ENCODE results near the gene RASA1.
"Not testable (repeated sequence)": the region's sequence is repeated elsewhere in the genome, so short reads cannot be mapped to it uniquely, and the experiment has no call there.

Gene RASA1

GRCh38 chr5:87267574-87268125 lies at the start of gene RASA1:
Gene RASA1 (plus strand): TSS chr5:87267883. CDS start chr5:87268452, 569 bp downstream.
- peak; percentile 68 for DNase-seq

GRCh38 chr5:87229780-87230179 lies 37.9 kb upstream of the RASA1 start:
- DNase-seq = no peak

DNA sequence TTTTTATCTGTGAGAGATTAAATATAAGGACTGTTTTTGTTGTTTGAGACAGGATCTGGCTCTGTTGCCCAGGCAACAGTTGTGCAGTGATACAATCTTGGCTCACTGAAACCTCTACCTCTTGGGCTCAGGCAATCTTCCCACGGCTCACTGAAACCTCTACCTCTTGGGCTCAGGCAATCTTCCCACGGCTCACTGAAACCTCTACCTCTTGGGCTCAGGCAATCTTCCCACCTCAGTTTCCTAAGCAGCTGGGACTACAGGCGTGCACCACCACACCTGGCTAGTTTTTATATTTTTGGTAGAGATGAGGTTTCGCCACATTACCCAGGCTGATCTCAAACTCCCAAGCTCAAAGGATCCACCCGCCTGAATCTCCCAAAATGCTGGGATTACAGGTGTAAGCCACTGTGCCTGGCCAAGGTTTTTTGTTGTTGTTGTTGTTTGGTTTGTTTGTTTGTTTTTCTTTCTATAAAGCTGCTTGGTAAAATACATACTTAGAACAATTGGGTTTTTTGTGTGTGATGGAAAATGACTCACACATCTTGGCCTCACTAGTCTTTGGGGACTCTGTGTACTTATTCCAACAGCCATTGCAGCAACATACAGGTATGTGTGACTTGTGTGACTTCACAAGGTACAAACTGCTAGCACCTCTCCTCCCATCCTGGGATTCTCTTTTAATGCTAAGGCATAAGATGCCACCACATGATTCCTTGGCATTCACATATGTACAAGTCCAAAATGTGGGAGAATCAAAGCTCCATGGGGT lies 36.5 kb upstream of the RASA1 start:
- no peak for DNase-seq

DNA sequence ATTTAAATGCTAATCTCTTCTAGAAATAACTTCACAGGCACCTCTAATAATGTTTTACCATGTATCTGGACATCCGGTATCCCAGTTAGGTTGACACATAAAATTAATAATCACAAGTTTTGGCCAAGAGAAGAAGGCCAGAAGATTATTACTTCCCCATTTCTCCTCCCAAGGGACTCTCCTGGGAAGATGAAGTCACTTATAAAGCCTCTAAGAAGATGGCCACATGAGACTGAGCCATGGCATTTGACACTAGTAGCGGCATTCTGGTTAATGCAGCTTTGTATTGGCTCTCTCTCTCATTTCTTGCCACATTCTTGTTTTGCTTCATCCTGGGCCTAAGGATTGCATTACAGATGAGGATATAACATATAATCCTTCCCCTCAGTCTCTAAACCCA lies 34.5 kb upstream of the RASA1 start:
- DNase-seq = no peak

DNA sequence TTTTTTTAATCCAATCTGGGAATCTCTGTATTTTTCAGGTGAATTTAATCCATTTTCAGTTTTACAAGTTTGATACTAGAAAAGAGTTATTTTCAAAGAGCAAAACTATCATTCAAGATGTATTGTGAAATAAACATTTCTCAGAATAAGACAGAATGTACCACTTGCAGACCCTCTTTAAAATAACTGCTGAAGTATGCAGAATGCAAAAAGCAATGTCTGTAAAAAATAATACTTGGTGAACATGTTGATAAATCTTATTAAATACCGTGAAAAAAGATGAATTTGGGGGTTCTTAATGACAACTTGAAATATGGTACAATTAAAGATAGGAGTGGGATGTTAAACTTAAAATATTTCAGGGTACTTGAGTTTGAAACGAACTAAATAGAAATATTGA lies 26.1 kb upstream of the RASA1 start:
- DNase-seq = no peak

DNA sequence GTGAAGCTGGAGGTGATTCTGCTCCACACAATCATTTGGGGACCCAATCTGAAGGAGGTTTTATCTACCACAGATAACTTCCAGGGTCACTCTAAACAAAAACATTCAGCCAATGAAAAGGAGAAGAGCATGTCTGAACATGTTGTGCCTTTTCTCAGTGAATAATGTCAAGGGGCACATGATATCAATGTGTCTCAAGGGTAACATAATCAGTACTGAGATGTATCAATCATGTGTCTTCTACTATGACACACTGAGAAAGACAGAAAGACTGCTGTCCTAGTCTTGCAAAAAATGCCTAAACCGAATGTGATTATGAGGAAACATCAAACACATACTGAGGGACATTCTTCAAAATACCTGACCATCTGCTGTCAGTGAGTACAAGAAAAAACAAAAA lies 25.4 kb upstream of the RASA1 start:
- no peak for DNase-seq

DNA sequence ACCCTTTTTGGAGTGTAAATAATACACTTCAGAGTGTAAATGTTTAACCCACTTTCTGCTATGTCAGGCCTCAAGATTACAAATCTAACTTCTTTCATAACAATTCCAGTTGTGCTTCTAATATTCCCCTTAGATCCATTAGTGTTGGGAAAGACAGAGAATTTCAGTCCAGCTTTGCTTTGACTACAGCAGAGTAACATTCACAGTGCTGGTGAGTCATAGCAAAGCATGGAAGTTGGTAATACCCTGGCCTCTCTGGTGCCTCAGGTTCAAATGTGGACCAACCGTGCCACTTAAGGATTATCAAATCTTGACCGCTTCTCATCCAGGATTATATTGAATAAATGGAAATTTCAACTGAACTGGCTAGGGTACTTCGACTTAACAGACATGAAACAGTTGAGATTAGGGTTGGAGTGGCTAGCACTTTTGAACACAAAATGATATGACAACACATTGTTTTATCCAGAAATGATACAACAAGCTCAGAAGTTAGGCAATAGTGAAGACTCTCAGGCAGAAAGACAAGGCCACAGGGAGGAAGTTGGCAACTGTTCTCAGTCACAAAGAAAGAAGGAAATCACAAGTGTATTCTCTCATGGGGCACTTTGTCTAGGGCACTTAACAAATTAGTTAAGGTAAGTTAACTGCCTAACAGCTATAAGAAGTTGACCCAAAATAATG lies 24.4 kb upstream of the RASA1 start:
- DNase-seq = peak; percentile 18

DNA sequence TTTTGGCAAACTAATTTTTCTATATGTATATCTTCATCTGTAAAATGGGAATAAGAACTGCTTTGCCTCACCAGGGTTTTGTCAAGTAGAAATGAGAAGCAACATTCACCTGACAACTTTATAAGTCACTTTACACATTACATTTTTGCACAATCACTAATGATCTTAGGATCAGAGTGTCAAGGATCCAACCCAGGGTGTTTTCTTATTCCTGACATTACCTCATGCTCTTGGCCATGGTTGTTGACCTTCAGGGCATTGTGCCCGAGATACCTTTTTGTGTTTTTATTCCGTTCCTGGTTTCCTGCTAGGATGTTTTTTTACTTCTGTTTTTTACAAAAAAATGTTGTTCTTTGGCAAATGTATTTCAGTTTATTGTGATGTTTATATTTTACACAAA lies 22.2 kb upstream of the RASA1 start:
- DNase-seq = no peak

GRCh38 chr5:87246061-87246460 lies 21.6 kb upstream of the RASA1 start:
- no peak for DNase-seq

DNA sequence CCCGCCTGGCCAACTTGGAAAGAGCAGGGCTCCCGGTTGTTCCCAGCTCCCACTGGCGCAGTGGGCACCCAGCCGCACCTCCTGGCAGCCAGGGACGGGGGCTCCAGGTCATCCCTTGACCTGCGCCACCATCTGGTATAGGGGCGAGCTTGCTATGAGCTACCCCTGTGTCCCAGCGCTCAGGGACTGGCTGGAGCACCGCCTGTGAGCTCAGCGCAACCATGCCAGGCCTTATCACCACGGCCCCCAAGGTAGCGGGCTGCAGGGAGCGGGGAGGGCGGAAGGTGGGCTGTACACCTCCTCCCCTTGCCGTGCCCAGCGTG lies 15.4 kb upstream of the RASA1 start:
- no peak for DNase-seq

DNA sequence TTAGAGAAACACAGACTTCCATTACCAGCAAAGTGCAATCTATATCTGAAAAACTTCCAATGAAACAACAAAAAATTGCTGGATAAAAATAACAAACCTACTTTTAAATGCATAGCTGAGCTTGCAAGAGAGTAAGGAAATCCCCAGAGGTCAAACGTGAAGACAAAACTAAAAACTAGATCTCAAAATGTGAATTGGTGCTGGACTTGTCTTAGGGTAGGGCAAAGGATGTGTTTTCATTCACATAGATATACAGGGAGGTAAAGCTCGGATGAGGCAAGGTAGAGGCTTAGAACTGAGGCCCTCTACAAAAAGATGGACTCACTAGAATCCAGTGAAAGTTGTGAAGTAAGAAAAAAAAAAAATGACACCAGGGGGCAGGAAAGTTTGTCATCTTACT lies 13.6 kb upstream of the RASA1 start:
- no peak for DNase-seq

DNA sequence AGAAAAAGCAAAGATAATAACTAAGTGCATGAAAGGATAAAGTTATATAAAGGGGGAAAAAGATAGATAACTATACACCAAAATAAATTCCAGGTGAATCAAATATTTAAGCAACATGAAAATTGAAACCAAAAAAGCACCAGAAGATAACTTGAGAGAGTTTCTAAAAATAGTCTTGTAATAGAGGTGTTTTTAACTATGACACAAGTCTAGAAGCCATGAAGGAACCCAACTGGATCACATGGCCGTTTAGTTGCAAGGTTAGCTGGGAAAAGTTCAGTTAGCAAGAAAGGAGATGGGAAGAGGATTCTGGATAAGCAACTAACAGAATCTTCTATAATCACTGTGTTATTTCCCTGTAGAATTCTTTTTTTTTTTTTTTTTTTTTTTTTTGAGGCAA lies 9.2 kb upstream of the RASA1 start:
- DNase-seq = no peak

- DNase-seq = no peak
Measured at GRCh38 chr5:87260604-87261192, 7.0 kb upstream of the RASA1 start.

DNA sequence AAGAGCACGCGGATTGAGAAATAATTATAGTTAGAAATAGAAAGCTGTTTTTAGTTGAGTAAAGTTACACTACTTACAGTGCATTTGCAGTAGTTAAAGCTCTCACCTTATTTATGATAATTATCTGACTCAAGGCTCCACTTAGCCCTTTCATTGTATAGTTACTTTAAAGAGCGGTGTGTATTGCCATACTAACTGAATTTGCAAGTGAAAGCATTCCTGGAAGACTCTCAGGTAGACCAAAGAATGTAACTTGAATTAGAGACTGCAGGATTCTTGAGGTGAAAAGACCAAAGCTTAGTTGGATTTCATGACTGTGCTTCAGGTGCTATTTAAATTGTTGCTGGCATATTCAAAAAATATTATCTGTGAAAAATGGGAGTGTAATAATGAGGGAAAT lies 4.2 kb upstream of the RASA1 start:
- no peak for DNase-seq

DNA sequence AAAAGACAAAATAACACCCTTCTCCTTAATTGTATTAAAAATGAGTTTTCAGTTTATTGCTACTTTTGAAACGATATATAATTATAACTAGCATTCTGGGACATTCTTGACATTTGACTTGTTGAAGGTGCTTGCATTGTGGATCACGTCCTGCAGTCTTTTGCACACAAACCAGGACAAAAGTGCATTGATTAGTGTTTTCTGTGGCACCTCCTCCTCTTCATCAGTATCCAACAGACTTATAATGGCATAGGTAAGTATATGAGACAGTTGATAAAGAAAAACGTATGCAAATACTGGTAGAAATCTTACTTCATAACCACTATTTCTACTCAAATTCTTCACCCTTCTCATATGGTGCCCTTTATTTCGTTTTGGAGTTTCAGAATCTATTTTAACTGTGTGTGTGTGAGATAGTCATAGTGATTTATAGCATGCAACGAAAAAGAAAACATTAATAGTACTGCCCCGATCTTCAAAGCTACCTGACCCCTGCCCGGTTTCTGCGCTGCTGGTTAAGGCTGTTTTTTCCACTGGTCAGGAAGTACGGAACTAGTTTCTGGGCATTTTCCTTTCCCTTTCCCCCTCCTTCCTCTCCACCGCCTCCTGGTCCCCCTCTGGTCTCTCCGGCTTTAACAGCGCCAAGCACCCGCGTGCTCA lies 639 bp upstream of the RASA1 start:
- no peak for DNase-seq

DNA sequence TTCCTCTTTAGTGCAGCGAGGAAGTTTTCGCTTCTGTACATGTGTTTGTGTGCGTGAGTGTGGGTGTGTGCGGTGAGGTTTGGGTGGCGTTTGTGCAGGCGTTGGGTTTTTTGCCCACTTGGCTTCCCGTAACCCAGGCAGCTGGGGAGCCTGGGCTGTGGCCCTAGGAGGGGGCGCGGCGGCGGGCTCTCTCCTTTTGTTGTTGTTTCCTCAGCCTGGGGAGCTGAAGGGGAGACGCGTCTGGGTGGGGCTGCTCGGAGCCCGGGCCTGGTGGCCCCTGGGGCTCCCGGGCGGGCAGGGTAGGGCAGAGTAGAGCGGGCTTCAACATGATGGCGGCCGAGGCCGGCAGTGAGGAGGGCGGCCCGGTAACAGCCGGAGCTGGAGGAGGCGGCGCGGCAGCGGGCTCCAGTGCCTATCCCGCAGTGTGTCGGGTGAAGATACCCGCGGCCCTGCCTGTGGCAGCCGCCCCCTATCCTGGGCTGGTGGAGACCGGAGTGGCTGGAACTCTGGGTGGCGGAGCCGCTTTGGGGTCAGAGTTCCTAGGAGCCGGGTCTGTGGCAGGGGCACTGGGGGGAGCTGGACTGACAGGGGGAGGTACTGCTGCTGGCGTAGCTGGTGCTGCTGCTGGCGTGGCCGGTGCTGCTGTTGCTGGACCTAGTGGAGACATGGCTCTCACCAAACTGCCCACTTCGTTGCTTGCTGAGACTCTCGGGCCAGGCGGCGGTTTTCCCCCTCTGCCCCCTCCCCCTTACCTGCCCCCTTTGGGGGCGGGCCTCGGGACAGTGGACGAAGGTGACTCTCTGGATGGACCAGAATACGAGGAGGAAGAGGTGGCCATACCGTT lies 665 bp downstream of the RASA1 start:
- no peak for DNase-seq

DNA sequence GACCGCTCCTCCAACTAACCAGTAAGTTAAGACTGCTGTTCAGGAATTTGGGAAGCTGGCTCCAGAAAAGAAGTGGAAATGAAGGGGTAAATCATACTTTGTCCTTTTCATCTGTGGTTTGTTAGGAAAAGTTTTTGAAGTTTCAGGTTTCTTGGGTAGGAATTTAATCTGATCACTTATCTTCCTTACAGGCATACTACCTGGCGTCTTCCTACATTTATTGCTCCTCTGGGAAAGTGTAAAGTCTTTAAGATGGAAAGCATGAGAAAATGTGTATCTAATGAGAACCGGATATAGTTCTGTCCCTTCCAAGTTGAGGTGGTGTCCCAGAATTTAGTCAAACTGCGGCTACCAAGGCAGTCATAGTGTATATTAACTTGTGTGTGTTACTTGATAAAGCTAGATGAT lies 1.3 kb downstream of the RASA1 start:
- DNase-seq = no peak

DNA sequence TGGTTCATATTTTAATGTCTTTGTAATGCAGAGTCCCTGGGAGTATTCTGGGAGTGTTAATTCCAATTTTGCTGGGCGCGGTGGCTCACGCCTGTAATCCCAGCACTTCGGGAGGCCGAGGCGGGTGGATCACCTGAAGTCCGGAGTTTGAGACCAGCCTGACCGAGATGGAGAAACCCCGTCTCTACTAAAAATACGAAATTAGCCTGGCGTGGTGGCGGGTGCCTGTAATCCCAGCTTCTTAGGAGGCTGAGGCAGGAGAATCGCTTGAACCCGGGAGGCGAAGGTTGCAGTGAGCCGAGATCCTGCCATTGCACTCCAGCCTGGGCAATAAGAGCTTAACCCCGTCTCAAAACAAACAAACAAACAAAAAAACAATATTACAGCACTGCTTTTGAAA lies 3.2 kb downstream of the RASA1 start:
- DNase-seq = not testable (repeated sequence)

- DNase-seq = no peak
Measured at GRCh38 chr5:87276655-87277054, 9.0 kb downstream of the RASA1 start.

DNA sequence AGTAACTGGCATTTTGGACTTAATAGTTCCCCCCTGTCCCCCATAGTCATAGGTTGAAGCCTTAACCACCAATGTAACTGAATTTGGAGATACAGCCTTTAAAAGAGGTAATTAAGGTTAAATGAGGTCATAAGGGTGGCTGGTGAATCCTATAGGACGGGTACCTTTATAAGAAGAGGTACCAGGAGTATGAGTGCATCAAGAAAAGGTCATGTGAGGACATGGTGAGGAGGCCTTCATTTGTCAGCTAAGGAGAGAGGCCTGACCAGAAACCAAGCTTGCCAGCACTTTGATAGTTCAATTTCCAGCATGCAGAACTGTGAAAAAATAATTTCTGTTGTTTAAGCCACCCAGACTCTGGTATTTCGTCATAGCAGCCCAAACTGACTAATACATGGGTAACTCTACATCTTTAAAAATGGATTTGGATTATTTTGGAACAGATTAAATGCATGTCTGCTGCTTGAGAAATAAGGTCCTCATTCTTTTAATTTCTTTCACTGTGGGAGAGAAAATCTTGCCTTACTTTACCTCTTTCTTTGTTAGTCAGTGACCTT lies 9.7 kb downstream of the RASA1 start:
- no peak for DNase-seq

DNA sequence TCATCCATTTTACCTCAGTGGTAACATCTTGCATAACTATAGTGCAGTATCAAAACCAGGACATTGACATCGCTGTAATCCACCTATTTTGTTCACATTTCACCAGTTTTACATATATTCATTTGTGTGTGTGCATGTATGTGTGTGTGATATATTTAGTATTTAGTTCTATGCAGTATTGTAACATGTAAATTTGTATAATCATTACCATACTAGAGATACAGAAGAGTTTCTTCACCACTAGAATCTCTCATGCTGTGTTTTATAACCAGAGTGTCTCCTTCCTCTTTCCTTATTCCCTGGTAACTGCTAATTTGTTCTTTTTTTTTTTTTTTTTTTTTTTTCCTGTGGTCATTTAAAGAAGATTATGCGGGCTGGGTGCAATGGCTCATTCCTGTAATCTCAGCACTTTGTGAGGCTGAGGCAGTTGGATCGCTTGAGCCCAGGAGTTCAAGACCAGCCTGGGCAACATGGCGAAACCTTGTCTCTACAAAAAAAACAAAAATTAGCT lies 11.0 kb downstream of the RASA1 start:
- DNase-seq = no peak

GRCh38 chr5:87282269-87282668 lies 14.6 kb downstream of the RASA1 start:
- DNase-seq = no peak
